Left renal pelvis (tissue), 4 donors: Measurements from ENCODE around the gene BPTF. TPM values are rescaled to one million over a fixed set of nuclear protein-coding genes. Genes with fewer than 3 reads are reported as not detected.
"Not testable (repeated sequence)": the region's sequence is repeated elsewhere in the genome, so short reads cannot be mapped to it uniquely, and the experiment has no call there.

Experiments
- DNase-seq, 4 donors: peaks; one replicate each; pipeline ENCODE4 v3.0.0-alpha.2; 2013; ENCODE audit warnings: low read depth in 4 of 4, low spot score in 3 of 4
- polyA plus RNA-seq, 4 donors: library from polyadenylated mRNA; unstranded; fragments of 120-200 nt; gene quantifications; one replicate each; pipeline ENCODE4 v1.2.1, GENCODE V29; 2013; ENCODE audit not compliant: insufficient read length in 4 of 4

The BPTF gene
- polyA plus RNA-seq, 4 donors, result 94.0 to 129 (median 118) TPM

GRCh38 chr17:67867591-67867990, 42.3 kb downstream of the BPTF start:
- DNase-seq, result no peak

GRCh38 chr17:67868176-67868575, 42.9 kb downstream of the BPTF start:
- no peak for DNase-seq

DNA sequence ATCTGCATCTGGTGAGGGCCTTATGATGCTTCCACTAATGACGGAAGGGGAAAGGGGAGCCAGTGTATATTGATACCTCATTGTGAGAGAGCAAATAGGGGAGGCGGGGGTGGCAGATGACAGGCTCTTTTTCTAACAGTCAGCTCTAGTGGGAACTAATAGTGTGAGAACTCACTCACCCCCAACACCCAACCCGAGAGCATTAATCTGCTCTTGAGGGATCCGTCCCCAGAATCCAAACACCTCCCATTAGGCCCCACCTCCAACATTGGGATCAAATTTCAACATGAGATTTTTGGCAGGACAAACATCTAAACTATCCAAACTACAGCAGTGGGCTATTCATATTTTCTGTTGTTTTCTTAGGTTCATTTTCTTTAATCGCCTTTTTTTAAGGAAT, 54.4 kb downstream of the BPTF start:
- DNase-seq, result no peak

GRCh38 chr17:67881083-67881482, 55.8 kb downstream of the BPTF start:
- DNase-seq, result no peak

DNA sequence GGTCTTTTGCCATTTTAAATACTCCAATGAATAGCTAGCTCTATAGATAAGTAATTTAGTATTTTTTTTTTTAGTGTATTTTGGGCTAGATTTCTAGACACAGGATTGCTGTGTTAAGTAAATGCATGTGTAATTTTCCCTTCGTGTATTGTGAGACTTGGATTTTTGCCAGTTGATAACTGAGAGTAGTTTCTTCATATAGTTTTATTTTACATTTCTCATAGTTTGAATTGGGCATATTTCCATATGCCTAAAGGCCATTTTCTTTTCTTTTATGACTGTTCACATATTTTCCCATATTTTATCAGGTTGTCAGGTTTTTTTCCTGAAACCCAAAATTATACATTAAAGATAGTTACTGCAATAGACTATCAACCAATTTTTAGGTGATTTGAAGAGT, 59.4 kb downstream of the BPTF start:
- no peak for DNase-seq

DNA sequence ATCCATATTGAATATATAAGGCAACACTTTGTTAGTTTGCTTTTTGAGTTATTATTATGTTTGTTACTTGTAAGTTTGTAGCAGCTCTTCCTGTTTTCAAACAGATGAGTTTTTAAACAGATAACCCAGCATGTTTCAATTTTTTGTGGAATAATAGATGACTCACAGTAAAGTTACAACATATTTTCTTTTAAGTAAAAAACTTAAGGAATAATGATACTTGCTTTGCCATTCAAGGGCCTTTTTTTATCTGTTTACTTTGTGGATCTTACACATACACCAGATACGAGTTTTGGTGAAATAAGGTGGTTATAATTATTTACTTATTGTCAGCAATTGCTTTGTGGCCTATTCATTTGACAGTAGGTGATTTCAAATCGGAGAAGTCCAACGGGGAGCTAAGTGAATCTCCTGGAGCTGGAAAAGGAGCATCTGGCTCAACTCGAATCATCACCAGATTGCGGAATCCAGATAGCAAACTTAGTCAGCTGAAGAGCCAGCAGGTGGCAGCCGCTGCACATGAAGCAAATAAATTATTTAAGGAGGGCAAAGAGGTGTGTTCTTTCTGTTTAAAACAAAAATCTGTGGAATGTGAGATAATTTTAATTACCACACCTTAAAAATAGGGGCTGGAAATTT, 66.3 kb downstream of the BPTF start:
- no peak for DNase-seq

- DNase-seq, result peak in 1 of 4 donors; percentile 9
Measured at GRCh38 chr17:67902511-67903231, 77.4 kb downstream of the BPTF start.

DNA sequence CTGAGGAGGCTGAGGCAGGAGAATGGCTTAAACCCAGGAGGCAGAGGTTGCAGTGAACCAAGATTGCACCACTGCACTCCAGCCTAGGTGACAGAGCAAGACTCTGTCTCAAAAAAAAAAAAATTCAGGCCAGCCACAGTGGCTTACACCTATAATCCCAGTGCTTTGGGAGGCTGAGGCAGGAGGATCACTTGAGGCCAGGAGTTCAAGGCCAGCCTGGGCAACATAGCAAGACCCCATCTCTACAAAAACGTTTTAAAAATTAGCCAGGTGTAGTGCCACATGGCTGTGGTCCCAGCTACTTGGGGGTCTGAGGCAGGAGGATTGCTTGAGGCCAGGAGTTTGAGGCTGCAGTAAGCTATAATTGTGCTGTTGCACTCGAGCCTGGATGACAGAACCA, 80.0 kb downstream of the BPTF start:
- not testable (repeated sequence) for DNase-seq

DNA sequence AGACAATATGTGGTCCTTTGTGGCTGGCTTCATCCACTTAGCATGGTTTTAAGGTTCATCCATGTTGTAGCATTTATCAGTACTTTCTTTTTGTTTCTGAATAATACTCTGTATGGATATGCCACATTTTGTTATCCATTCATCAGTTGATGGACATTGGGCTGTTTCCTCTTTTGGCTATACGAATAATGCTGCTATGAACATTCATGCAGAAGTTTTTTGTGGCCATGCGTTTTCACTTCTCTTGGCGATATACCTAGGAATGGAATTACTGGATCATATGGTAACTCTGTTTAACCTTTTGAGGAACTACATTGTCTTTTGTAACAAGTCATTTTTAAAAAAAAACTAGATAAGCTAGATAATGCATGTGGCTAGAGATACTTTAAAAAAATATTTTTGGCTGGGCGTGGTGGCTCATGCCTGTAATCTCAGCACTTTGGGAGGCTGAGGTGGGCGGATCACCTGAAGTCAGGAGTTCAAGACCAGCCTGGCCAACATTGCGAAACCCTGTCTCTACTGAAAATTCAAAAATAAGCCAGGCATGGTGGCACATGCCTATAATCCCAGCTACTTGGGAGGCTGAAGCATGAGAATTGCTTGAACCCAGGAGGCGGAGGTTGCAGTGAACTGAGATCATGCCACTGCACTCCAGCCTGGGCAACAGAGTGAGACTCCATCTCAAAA, 85.0 kb downstream of the BPTF start:
- DNase-seq, result not testable (repeated sequence)

- no peak for DNase-seq
Measured at GRCh38 chr17:67911059-67911782, 85.9 kb downstream of the BPTF start.

DNA sequence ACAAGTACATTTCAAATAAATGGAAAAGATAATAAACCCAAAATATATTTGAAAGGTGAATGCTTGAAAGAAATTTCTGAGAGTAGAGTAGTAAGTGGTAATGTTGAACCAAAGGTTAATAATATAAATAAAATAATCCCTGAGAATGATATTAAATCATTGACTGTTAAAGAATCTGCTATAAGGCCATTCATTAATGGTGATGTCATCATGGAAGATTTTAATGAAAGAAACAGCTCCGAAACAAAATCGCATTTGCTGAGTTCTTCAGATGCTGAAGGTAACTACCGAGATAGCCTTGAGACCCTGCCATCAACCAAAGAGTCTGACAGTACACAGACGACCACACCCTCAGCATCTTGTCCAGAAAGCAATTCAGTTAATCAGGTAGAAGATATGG, 86.8 kb downstream of the BPTF start:
- DNase-seq, result no peak

DNA sequence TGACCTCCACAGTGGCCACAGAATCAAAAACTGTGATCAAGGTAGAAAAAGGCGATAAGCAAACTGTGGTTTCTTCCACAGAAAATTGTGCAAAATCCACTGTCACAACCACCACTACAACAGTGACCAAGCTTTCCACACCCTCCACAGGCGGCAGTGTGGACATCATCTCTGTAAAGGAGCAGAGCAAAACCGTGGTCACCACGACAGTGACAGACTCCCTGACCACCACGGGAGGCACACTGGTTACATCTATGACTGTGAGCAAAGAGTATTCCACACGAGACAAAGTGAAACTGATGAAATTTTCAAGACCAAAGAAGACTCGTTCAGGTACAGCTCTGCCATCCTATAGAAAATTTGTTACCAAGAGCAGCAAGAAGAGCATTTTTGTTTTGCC, 87.4 kb downstream of the BPTF start:
- DNase-seq, result no peak

- no peak for DNase-seq
Measured at GRCh38 chr17:67920212-67920611, 94.9 kb downstream of the BPTF start.

DNA sequence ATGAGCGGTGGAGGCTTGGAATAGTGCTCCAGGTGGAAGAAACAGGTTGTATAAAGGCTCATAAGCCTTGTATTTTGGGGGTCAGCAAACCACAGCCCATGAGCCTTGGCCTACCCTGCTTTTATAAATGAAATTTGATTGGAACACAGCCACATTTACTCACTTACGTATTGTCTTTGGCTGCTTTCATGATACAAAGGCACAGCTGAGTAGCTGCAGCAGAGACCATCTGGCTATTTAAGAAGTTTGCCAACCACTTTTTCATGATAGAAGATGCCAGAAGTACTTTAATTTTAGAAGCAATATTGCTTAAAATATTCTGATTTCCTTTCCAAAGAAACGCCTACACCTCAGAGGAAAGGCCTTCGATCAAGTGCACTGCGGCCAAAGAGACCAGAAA, 97.2 kb downstream of the BPTF start:
- DNase-seq, result no peak

DNA sequence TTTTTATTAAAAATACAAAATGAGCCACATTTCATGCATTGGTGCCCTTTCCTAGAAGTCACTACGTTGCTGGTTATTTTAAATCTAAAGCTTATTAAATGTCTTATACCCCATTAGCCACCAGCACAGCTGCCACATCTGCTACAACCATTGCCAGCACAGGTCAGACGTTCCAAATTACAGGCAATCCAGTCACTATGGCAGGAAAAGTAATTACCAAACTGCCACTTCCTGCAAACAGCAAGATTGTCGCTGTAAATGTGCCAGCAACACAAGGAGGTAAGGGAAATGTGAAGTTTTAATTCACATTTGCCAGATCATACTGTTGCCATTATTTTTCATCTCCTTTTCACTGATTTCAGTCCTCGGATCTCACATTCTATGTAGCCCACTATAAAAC, 103.5 kb downstream of the BPTF start:
- DNase-seq, result not testable (repeated sequence)

DNA sequence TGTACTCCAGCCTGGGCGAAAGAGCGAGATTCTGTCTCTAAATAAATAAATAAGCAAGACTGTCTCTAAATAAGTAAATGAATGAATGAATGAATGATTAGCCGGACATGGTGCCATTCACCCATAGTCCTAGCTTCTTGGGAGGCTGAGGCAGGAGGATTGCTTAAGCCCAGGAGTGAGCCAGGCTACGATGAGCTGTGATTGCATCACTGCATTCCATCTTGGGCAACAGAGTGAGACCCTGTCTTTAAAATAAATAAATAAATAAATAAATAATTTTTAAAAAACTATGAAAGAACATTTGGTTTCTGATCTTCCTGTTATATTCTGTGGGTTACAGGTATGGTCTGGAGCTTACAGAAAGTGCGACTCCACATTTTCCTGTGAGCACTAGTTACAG, 105.9 kb downstream of the BPTF start:
- no peak for DNase-seq

GRCh38 chr17:67942810-67943209, 117.5 kb downstream of the BPTF start:
- no peak for DNase-seq

- no peak for DNase-seq
Measured at GRCh38 chr17:67944035-67944434, 118.7 kb downstream of the BPTF start.

- DNase-seq, result no peak
Measured at GRCh38 chr17:67946513-67946912, 121.2 kb downstream of the BPTF start.

DNA sequence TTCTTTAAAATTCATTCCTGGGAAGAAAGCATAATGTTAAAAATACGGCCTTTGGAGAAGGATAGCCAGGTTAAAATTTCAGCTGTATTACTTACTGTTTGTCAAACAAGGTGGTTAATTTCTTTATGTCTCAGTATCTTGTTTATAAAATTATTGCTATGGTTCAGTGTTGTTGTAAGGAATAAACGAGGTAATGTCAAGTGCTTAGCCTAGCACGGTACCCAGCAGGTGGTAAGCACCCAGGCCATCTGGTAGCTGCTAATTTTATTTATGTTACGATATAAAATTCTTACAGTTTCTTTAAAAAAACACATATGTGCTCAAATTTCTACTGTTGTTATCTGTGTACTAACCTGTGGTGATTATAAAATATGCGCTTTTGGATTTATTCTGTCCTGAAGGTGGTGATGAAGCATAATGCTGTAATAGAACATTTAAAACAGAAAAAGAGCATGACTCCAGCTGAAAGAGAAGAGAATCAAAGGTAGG, 122.1 kb downstream of the BPTF start:
- DNase-seq, result no peak

DNA sequence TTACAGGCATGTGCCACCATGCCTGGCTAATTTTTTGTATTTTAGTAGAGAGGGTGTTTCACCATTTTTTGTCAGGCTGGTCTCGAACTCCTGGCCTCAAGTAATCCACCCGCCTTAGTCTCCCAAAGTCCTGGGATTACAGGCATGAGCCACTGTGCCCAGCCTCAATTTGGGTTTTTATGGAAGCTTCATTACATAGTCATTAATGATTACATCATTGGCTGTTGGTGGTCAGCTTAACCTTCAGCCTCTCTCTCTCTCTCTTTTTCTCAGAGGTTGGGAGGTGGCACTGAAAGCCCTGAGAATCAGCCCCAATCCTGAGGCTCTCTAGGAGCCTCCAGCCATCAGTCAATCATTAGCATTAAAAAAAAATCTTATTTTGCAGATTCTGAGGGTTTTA, 125.6 kb downstream of the BPTF start:
- no peak for DNase-seq
